HL-60 (cell line): ENCODE measurements around the gene CD44.

Experiments used
- DNase-seq, 2 experiments: peaks; one replicate each; pipeline ENCODE4 v3.0.0-alpha.2; 2010 to 2020; ENCODE audit warnings: low read depth in 1 of 2, low spot score in 1 of 2
- H3K27ac ChIP-seq: fragments of 250-450 bp; sonication (Bioruptor Pico); replicated peaks from 2 replicates; pipeline ENCODE4 v1.5.1; 2020; ENCODE audit warnings: mild to moderate bottlenecking, moderate library complexity
- H3K27me3 ChIP-seq: fragments of 250-450 bp; sonication (Bioruptor Pico); 2 replicates; pipeline ENCODE4 v1.5.1; 2021; ENCODE audit warnings: mild to moderate bottlenecking, moderate library complexity; ENCODE audit not compliant: insufficient read depth, poor library complexity, severe bottlenecking
- H3K4me3 ChIP-seq: replicated peaks from 2 replicates; pipeline ENCODE4 v1.5.1; 2011; ENCODE audit warnings: mild to moderate bottlenecking, control low read depth, low read length; ENCODE audit not compliant: insufficient read depth
- GABPA ChIP-seq: IDR thresholded peaks from 2 replicates; pipeline ENCODE4 v1.6.1; 2012; ENCODE audit warnings: low read depth
- POLR2AphosphoS5 ChIP-seq: IDR thresholded peaks from 2 replicates; pipeline ENCODE4 v1.6.1; 2012; ENCODE audit warnings: low read depth
- SPI1 ChIP-seq: IDR thresholded peaks from 2 replicates; pipeline ENCODE4 v1.6.1; 2012; ENCODE audit warnings: low read depth, mild to moderate bottlenecking, borderline replicate concordance
- TF ChIP-seq, protein P1 (sequence below): IDR thresholded peaks from 2 replicates; pipeline ENCODE4 v1.6.1; 2012; ENCODE audit warnings: low read depth; ENCODE audit not compliant: insufficient replicate concordance
- TF ChIP-seq, protein P2 (sequence below): IDR thresholded peaks from one replicate; pipeline ENCODE4 v1.5.1; 2011; ENCODE audit warnings: low read length, control low read depth, inconsistent platforms; ENCODE audit not compliant: insufficient read depth

Gene CD44

GRCh38 chr11:35144806-35145205 is 5.8 kb downstream of the CD44 start:
- TF ChIP-seq SPI1: no peak
- TF ChIP-seq, protein P1, sequence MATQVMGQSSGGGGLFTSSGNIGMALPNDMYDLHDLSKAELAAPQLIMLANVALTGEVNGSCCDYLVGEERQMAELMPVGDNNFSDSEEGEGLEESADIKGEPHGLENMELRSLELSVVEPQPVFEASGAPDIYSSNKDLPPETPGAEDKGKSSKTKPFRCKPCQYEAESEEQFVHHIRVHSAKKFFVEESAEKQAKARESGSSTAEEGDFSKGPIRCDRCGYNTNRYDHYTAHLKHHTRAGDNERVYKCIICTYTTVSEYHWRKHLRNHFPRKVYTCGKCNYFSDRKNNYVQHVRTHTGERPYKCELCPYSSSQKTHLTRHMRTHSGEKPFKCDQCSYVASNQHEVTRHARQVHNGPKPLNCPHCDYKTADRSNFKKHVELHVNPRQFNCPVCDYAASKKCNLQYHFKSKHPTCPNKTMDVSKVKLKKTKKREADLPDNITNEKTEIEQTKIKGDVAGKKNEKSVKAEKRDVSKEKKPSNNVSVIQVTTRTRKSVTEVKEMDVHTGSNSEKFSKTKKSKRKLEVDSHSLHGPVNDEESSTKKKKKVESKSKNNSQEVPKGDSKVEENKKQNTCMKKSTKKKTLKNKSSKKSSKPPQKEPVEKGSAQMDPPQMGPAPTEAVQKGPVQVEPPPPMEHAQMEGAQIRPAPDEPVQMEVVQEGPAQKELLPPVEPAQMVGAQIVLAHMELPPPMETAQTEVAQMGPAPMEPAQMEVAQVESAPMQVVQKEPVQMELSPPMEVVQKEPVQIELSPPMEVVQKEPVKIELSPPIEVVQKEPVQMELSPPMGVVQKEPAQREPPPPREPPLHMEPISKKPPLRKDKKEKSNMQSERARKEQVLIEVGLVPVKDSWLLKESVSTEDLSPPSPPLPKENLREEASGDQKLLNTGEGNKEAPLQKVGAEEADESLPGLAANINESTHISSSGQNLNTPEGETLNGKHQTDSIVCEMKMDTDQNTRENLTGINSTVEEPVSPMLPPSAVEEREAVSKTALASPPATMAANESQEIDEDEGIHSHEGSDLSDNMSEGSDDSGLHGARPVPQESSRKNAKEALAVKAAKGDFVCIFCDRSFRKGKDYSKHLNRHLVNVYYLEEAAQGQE: no peak
- TF ChIP-seq, protein P2, sequence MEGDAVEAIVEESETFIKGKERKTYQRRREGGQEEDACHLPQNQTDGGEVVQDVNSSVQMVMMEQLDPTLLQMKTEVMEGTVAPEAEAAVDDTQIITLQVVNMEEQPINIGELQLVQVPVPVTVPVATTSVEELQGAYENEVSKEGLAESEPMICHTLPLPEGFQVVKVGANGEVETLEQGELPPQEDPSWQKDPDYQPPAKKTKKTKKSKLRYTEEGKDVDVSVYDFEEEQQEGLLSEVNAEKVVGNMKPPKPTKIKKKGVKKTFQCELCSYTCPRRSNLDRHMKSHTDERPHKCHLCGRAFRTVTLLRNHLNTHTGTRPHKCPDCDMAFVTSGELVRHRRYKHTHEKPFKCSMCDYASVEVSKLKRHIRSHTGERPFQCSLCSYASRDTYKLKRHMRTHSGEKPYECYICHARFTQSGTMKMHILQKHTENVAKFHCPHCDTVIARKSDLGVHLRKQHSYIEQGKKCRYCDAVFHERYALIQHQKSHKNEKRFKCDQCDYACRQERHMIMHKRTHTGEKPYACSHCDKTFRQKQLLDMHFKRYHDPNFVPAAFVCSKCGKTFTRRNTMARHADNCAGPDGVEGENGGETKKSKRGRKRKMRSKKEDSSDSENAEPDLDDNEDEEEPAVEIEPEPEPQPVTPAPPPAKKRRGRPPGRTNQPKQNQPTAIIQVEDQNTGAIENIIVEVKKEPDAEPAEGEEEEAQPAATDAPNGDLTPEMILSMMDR: no peak
- no peak for TF ChIP-seq POLR2AphosphoS5
- TF ChIP-seq GABPA: no peak
- H3K4me3 ChIP-seq: no peak overlapping the region
- peak overlapping the region; percentile 87 for H3K27ac ChIP-seq

DNA sequence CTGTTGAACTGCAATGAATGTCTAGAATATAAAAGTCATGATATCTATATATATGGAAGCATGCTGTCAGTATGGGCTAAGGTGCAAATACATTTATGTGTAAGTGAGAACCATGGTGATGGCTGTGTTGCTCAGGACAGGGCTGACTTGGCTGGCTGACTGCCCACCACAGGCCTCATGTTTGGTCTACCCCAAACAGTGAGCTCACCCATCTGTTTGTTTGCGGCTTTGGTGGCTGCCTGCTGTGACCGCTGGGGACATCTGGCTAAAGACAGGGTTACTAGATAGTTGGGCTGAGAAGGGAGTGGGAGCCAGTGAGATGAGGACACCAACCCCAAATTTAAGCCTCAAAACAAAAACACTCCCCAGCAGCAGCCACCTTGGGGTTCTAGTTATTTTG is 6.3 kb downstream of the CD44 start:
- peak; percentile 80 to 93 for DNase-seq
- peak; percentile 100 for TF ChIP-seq POLR2AphosphoS5
- TF ChIP-seq SPI1: no peak
- TF ChIP-seq, protein P2: no peak
- TF ChIP-seq GABPA: peak; percentile 19; the same call in 1 of the 2 replicates
- TF ChIP-seq, protein P1: peak; percentile 19
- no peaks in the 10 kb centered on the region for H3K27me3 ChIP-seq
- H3K4me3 ChIP-seq: no peak overlapping the region
- H3K27ac ChIP-seq: peak overlapping the region; percentile 87

More at GRCh38 chr11:35144806-35145205, 5.8 kb downstream of the CD44 start:
- H3K27me3 ChIP-seq: no peaks in the 10 kb centered on the region
- DNase-seq: peak in 1 of 2 experiments; percentile 68

- no peak for TF ChIP-seq GABPA
- TF ChIP-seq, protein P2: no peak
- TF ChIP-seq, protein P1: no peak
- TF ChIP-seq SPI1: no peak
- TF ChIP-seq POLR2AphosphoS5: no peak
- peak overlapping the region; percentile 87 for H3K27ac ChIP-seq
Observed at GRCh38 chr11:35146074-35146521, 7.1 kb downstream of the CD44 start.

More at GRCh38 chr11:35146074-35146521, 7.1 kb downstream of the CD44 start:
- no peak overlapping the region for H3K4me3 ChIP-seq
- no peaks in the 10 kb centered on the region for H3K27me3 ChIP-seq
- peak in 1 of 2 experiments; percentile 17 for DNase-seq
